CD4-positive, alpha-beta T cell treated with Interleukin-4 for 4 hours (primary cell): ENCODE measurements around the gene LRCH1.

Experiments used
- DNase-seq: peaks from one replicate; pipeline ENCODE4 v3.0.0-alpha.2; 2020

The LRCH1 gene

GRCh38 chr13:46641274-46642081 is 88.5 kb downstream of the LRCH1 start:
- DNase-seq, result no peak

- no peak for DNase-seq
Measured at GRCh38 chr13:46642254-46642653, 89.3 kb downstream of the LRCH1 start.

GRCh38 chr13:46643165-46643777 is 90.3 kb downstream of the LRCH1 start:
- DNase-seq, result no peak

GRCh38 chr13:46644816-46645215 is 91.8 kb downstream of the LRCH1 start:
- no peak for DNase-seq

GRCh38 chr13:46647512-46648065 is 94.6 kb downstream of the LRCH1 start:
- no peak for DNase-seq

- no peak for DNase-seq
Measured at GRCh38 chr13:46648166-46648607, 95.2 kb downstream of the LRCH1 start.

- no peak for DNase-seq
Measured at GRCh38 chr13:46649816-46650215, 96.8 kb downstream of the LRCH1 start.

- DNase-seq, result no peak
Measured at GRCh38 chr13:46654951-46655350, 102.0 kb downstream of the LRCH1 start.

GRCh38 chr13:46655377-46656180 is 102.6 kb downstream of the LRCH1 start:
- DNase-seq, result no peak

GRCh38 chr13:46656786-46657185 is 103.8 kb downstream of the LRCH1 start:
- DNase-seq, result no peak

- DNase-seq, result no peak
Measured at GRCh38 chr13:46659413-46660065, 106.6 kb downstream of the LRCH1 start.

- DNase-seq, result no peak
Measured at GRCh38 chr13:46660416-46660815, 107.4 kb downstream of the LRCH1 start.

- no peak for DNase-seq
Measured at GRCh38 chr13:46660857-46661256, 107.9 kb downstream of the LRCH1 start.

- no peak for DNase-seq
Measured at GRCh38 chr13:46662690-46663089, 109.7 kb downstream of the LRCH1 start.

- no peak for DNase-seq
Measured at GRCh38 chr13:46663206-46664037, 110.5 kb downstream of the LRCH1 start.

- DNase-seq, result no peak
Measured at GRCh38 chr13:46664195-46664594, 111.2 kb downstream of the LRCH1 start.

GRCh38 chr13:46665248-46665632 is 112.3 kb downstream of the LRCH1 start:
- DNase-seq, result no peak

- DNase-seq, result no peak
Measured at GRCh38 chr13:46665633-46666482, 112.9 kb downstream of the LRCH1 start.

GRCh38 chr13:46666727-46667456 is 113.9 kb downstream of the LRCH1 start:
- no peak for DNase-seq

- DNase-seq, result peak; percentile 70
Measured at GRCh38 chr13:46667687-46668281, 114.8 kb downstream of the LRCH1 start.
